Hindlimb muscle (tissue), 1 donor: ENCODE measurements around the gene ADGRL1. TPM values are rescaled to one million over a fixed set of nuclear protein-coding genes. Genes with fewer than 3 reads are reported as not detected.

Source experiments
- DNase-seq: peaks from one replicate; pipeline ENCODE4 v3.0.0-alpha.2; 2013
- polyA plus RNA-seq: library from polyadenylated mRNA; unstranded; fragments of 120-200 nt; gene quantifications from one replicate; pipeline ENCODE4 v1.2.1, GENCODE V29; 2013; ENCODE audit not compliant: insufficient read length

ADGRL1 gene
- polyA plus RNA-seq, 1 donor = 20.8 TPM

DNA sequence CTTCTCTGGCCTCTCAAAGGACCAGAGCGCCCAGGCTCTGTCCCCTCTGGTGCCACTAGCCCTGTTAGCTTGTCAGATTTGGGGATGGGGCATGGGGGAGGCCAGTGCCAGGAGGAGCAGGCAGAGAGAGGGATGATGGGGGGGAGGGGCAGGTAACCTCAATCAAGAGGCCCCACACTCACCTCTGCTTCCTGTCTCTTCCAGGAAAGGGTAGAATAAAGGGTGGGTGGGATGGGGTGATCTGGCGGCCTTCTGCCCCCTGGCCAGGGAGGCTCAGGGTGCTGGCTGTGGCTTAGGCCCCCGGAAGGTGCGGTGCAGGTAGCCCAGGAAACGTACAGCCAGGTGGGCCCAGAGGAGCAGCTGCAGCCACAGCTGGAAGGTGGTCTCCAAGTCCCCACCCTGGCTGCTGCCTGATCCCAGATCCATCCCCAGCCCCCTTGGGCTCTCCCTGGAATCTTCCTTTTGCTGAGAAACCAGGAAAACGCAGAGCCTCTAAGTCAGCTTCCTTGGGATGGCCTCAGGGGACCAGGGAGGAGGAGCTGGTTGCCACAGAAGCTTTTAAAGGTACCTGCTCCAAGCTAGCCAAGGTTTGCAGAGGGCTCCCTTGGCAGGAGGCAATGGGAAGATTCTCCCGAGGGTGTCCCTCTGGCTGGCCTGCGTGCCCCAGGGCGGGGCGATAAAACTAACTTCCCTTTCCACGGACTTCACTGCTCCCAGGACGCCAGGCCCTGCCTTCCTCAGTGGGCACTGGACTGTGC, 93.7 kb downstream of the ADGRL1 start:
- DNase-seq = no peak

DNA sequence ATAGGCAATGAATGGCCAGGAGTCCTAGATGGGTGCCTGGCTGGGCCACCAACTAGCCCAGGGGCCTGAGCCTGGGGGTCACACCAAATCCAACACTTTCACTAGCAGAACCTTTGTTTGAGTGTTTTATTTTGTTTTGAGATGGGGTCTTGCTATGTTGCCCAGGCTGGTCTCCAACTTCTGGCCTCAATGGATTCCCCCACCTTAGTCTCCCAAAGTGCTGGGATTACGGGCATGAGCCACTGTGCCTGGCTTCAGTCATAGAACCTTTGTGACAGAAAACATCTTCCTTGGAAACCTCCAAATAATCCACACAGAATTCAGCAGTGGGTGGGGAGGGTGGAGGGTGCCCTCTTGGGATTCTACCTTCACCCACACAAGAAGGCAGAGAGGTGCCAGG, 94.5 kb downstream of the ADGRL1 start:
- no peak for DNase-seq

GRCh38 chr19:14110650-14111049, 95.3 kb downstream of the ADGRL1 start:
- no peak for DNase-seq

DNA sequence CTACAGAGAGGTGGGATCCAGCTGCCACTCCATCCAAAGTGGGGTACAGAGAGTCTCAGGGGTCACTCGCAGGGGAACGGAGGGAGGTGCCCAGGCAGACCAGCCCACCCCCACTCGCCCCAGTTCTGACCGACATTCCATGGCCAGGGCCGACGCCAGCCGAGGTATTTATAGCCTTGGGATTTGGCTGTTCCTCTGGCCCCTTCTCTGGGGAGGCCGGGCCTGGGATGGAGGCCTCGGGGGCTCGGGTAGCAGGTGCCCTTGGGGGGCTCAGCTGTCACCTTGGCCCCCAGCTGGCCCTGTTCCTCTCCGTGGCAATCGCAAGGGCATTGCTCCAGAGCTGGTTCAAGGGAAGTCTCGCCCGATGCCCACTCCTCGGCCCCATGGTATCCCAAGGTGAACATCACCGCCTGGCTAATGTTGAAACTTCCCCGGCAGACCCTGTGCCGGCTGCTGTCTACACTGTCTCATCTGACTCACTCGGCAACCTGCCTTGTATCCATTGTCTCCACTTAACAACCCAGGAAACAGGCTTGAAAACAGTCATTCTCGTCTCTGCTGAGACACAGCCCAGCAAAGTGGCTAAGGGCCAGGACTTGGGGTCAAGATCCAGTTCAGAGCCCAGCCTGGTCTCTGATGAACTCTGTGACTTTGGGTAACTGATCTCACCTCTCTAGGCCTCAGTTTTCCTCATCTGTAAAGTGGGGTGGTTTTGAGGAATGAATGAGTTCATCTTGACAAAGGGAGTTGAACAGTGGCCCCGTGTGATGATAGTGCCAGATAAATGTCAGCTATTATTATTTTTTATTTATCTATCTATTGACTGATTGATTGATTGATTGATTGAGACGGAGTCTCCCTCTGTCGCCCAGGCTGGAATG, 98.1 kb downstream of the ADGRL1 start:
- DNase-seq = no peak

- DNase-seq = no peak
Observed at GRCh38 chr19:14106840-14107239, 99.1 kb downstream of the ADGRL1 start.

DNA sequence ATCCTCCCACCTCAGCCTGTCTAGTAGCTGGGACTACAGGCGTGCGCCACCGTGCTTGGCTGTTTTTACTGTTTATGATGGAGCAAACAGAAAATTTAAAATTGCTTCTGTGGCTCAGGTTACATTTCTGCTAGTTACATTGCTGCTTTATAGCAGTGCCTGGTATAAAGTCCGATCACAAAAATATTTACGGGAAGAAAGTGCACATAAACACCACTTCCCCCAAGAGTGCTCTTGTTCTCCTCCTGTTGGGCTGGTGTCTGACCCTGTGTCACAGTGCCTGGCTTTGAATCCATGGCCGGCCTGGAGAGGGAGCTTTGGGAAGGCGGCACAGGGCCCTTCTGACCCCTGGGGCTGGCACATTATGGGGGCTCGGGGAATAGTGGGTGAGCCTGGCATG, 100.3 kb downstream of the ADGRL1 start:
- no peak for DNase-seq

- no peak for DNase-seq
Observed at GRCh38 chr19:14103310-14103709, 102.7 kb downstream of the ADGRL1 start.

DNA sequence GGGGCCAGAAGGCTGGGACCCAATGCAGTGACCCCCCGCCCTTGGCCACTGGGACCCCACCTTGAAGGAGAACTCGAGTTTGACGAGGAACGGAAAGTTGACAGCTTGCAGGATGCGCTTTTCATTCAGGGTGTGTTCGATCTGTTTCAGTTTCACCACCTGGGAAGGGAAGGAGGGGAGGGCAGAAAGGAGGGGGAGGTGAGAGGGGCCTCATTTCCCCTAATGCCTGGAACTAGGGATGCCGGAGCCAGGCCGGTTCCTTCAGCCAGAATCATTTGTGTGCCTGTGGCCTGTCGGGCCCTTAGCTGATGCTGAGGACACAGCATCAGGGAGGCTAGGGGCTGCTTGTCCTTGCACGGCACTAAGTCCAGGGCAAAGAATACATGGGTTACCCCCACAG, 103.2 kb downstream of the ADGRL1 start:
- no peak for DNase-seq

DNA sequence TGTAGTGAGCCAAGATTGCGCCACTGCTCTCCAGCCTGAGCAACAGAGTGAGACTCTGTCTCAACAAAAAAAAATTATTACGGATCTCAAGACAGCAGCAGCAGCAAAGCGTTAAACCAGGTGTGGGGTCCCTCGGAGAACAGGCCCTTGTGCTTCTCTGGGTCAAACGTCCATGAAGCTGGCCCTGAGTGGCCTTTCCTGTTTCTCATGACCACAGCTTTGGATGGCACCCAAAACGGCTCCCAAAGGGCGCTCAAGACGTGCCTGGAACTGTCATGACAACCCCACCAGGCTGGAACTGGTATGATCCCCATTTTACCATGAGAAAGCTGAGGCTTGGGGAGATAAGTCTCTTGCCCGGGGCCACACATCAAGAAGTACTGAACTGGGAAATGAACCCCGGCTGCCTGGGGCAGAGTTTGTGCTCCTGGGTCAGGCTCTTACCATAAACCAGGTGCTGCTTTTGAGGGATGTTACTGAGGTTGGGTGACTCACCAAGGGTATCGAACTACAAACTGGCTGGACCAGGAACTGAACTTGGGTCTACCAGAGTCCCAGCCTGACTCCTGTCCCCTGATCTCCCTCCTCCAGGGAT, 103.8 kb downstream of the ADGRL1 start:
- no peak for DNase-seq

DNA sequence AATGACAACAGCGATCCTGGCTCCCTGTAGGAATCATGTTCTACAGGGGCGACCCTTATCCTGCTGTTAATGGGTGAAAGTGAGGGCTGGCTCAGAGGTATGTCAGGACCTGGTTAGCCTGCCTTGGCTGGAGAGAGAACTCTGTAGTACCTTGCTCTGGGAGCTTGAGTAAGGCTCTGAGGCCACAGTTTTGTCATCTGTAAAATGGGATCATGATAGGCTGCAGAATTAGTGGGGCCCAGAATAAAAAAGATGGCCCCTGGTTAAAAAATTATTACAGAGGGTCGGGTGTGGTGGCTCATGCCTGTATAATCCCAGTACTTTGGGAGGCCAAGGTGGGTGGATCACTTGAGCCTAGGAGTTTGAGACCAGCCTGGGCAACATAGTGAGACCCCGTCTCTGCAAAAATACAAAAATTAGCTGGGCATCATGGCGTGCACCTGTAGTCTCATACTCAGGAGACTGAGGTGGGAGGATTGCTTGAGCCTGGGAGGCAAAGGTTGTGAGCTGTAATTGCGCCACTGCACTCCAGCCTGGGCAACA, 104.9 kb downstream of the ADGRL1 start:
- no peak for DNase-seq

Other genes with a start within 250 kb of the ADGRL1 start
- 8.3 TPM for gene RFX1, start 199.8 kb downstream of the ADGRL1 start, polyA plus RNA-seq
- gene RLN3, start 178.0 kb downstream of the ADGRL1 start, polyA plus RNA-seq = not detected
- 3.3 TPM for gene IL27RA, start 174.4 kb downstream of the ADGRL1 start, polyA plus RNA-seq
- gene PALM3, start 144.1 kb downstream of the ADGRL1 start, polyA plus RNA-seq = 0.45 TPM
- 0.49 TPM for gene MISP3, start 133.4 kb downstream of the ADGRL1 start, polyA plus RNA-seq
- not detected for gene C19orf67, start 120.4 kb downstream of the ADGRL1 start, polyA plus RNA-seq
- gene SAMD1, start 115.4 kb downstream of the ADGRL1 start, polyA plus RNA-seq = 56.1 TPM
- 539 TPM for gene PRKACA, start 88.4 kb downstream of the ADGRL1 start, polyA plus RNA-seq
- 8.6 TPM for gene ASF1B, start 69.6 kb downstream of the ADGRL1 start, polyA plus RNA-seq
- 72.3 TPM for gene ADGRE5, start 175.3 kb upstream of the ADGRL1 start, polyA plus RNA-seq
- 44.1 TPM for gene DDX39A, start 213.2 kb upstream of the ADGRL1 start, polyA plus RNA-seq
- gene PKN1, start 227.1 kb upstream of the ADGRL1 start, polyA plus RNA-seq = 83.6 TPM